Tibial nerve (tissue), 4 donors: ENCODE data around the gene C3orf18. TPM values are rescaled to one million over a fixed set of nuclear protein-coding genes. Genes with fewer than 3 reads are reported as not detected.

ENCODE experiments used
- DNase-seq, 2 donors: peaks; one replicate each; pipeline ENCODE4 v3.0.0-alpha.2; 2019; ENCODE audit warnings: low spot score in 2 of 2
- H3K27ac ChIP-seq, 4 donors: fragments of 200-600 bp; sonication (generic) in 3 of 4; one replicate each; pipeline ENCODE4 v1.5.1; 2017 to 2019; ENCODE audit warnings: mild to moderate bottlenecking in 1 of 4
- H3K27me3 ChIP-seq, 2 donors: fragments of 200-600 bp; sonication (generic) in 1 of 2; one replicate each; pipeline versions ENCODE4 v1.5.1 to v1.6.0; 2017 to 2019
- H3K36me3 ChIP-seq, 3 donors: fragments of 200-600 bp; sonication (generic); one replicate each; pipeline ENCODE4 v1.5.1; 2018 to 2019
- H3K4me1 ChIP-seq, 4 donors: fragments of 200-600 bp; sonication (generic) in 3 of 4; one replicate each; pipeline ENCODE4 v1.5.1; 2017 to 2019
- H3K4me3 ChIP-seq, 4 donors: fragments of 200-600 bp; sonication (generic) in 3 of 4; one replicate each; pipeline ENCODE4 v1.5.1; 2017 to 2019; ENCODE audit warnings: mild to moderate bottlenecking in 1 of 4, moderate library complexity in 1 of 4
- H3K9me3 ChIP-seq, 4 donors: fragments of 200-600 bp; sonication (generic) in 3 of 4; one replicate each; pipeline ENCODE4 v1.5.1; 2017 to 2019
- EP300 ChIP-seq, 2 donors: sonication (generic); formaldehyde crosslinking; IDR thresholded peaks; one replicate each; pipeline ENCODE4 v1.6.1; 2017; ENCODE audit warnings: antibody characterized with exemption in 2 of 2, mild to moderate bottlenecking in 1 of 2
- POLR2A ChIP-seq, 2 donors: fragments of 450-650 bp; IDR thresholded peaks; one replicate each; pipeline ENCODE4 v1.6.1; 2017; ENCODE audit warnings: antibody characterized with exemption in 2 of 2, mild to moderate bottlenecking in 2 of 2, moderate library complexity in 2 of 2
- WGBS, 2 donors: methylation state at CpG; one replicate each; pipeline ENCODE4 v1.1.5; 2018; 5-methylcytosine and 5-hydroxymethylcytosine counted together
- total RNA-seq, 4 donors: library from RNA; depleted of rRNA; stranded (reverse); fragments of >200 nt; gene quantifications; one replicate each; pipeline ENCODE4 v1.1.0, GENCODE V29; 2016
- TF ChIP-seq, protein P1 (sequence below), 5 experiments: fragments of 200-600 bp in 3 of 5; fragments of 450-650 bp in 2 of 5; sonication (generic) in 3 of 5; IDR thresholded peaks; one replicate each; pipeline ENCODE4 v1.5.1; 2016 to 2019; ENCODE audit warnings: antibody characterized with exemption in 5 of 5, mild to moderate bottlenecking in 3 of 5, moderate library complexity in 2 of 5

C3orf18 gene
- total RNA-seq, 4 donors from 2014 or later, result 12.2 to 21.1 (median 19.1) TPM

GRCh38 chr3:50563867-50564266, 3.7 kb downstream of the C3orf18 start:
- no peak overlapping the region for H3K27ac ChIP-seq
- H3K4me1 ChIP-seq, result peaks cover 0 to 27% (median 10%) of the 10 kb centered on the region in 4 donors
- DNase-seq, result no peak
- 69 to 80% methylated on average over 2 of the region's 2 CpGs for WGBS, 2 donors
- no peak overlapping the region for H3K4me3 ChIP-seq
- no peaks in the 10 kb centered on the region for H3K27me3 ChIP-seq
- TF ChIP-seq EP300 (IDR thresholded peaks at IDR 0.05) (no peak), POLR2A (IDR thresholded peaks at IDR 0.05) (no peak)
- TF ChIP-seq, protein P1, sequence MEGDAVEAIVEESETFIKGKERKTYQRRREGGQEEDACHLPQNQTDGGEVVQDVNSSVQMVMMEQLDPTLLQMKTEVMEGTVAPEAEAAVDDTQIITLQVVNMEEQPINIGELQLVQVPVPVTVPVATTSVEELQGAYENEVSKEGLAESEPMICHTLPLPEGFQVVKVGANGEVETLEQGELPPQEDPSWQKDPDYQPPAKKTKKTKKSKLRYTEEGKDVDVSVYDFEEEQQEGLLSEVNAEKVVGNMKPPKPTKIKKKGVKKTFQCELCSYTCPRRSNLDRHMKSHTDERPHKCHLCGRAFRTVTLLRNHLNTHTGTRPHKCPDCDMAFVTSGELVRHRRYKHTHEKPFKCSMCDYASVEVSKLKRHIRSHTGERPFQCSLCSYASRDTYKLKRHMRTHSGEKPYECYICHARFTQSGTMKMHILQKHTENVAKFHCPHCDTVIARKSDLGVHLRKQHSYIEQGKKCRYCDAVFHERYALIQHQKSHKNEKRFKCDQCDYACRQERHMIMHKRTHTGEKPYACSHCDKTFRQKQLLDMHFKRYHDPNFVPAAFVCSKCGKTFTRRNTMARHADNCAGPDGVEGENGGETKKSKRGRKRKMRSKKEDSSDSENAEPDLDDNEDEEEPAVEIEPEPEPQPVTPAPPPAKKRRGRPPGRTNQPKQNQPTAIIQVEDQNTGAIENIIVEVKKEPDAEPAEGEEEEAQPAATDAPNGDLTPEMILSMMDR (IDR thresholded peaks at IDR 0.05), result no peak
- H3K9me3 ChIP-seq, result no peaks in the 10 kb centered on the region
- peaks cover 0 to 60% (median 0%) of the 10 kb centered on the region in 3 donors for H3K36me3 ChIP-seq

- H3K27ac ChIP-seq, result no peak overlapping the region
- no peak overlapping the region for H3K4me3 ChIP-seq
- TF ChIP-seq POLR2A (IDR thresholded peaks at IDR 0.05), result no peak
- no peak for TF ChIP-seq EP300 (IDR thresholded peaks at IDR 0.05)
- TF ChIP-seq, protein P1 (IDR thresholded peaks at IDR 0.05), result no peak
- DNase-seq, result no peak
- H3K27me3 ChIP-seq, result no peaks in the 10 kb centered on the region
- WGBS, 2 donors, result 70 to 77% methylated on average over 2 of the region's 2 CpGs
- H3K9me3 ChIP-seq, result no peaks in the 10 kb centered on the region
- H3K4me1 ChIP-seq, result peaks cover 0 to 17% (median 9%) of the 10 kb centered on the region in 4 donors
- peaks cover 0 to 66% (median 0%) of the 10 kb centered on the region in 3 donors for H3K36me3 ChIP-seq
These were observed 4.7 kb downstream of the C3orf18 start for GRCh38 chr3:50562861-50563260.

DNA sequence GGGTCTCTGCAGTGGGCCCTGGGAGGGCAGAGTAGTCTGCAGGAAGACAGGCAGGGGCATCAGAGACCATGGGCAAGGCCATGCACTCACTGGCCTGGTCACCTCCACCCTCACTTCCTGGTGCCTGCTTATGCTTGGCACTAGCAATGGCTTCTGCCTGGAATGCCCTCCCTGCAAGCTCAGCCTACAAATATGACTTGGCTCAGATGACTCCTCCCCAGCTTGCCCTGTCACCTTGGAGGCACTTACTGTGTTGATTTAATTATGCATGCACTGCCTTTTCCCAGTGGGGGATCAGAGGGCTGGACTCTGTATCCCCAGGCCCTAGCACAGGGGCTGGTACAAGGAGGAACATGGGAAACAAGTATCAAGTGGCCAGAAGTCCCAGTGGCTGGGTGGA, 7.8 kb downstream of the C3orf18 start:
- no peak overlapping the region for H3K4me3 ChIP-seq
- TF ChIP-seq, protein P1 (IDR thresholded peaks at IDR 0.05), result no peak
- no peak for TF ChIP-seq EP300 (IDR thresholded peaks at IDR 0.05)
- TF ChIP-seq POLR2A (IDR thresholded peaks at IDR 0.05), result no peak
- no peaks in the 10 kb centered on the region for H3K4me1 ChIP-seq
- peaks cover 0 to 62% (median 0%) of the 10 kb centered on the region in 3 donors for H3K36me3 ChIP-seq
- no peaks in the 10 kb centered on the region for H3K9me3 ChIP-seq
- H3K27me3 ChIP-seq, result no peaks in the 10 kb centered on the region
- no peak for DNase-seq
- H3K27ac ChIP-seq, result no peak overlapping the region

DNA sequence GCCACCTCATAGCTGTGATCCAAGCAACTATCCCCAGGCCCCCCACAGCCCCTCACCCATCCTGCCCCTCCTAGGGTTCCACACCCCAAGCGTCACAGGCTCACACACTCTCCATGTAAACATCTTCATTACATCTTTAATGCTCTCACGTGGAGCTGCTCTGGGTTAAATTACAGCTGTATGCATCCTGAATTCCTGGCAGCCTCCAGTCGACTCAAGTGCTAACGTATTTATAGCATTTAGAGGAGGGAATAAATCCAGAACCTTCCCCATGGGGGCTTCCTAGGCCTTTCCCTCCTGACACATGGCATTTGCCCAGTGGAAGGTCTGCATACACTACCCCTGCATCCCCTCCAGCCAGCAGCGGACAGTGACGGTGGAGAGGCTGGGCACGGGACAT, 9.6 kb downstream of the C3orf18 start:
- no peak for TF ChIP-seq EP300 (IDR thresholded peaks at IDR 0.05)
- 50 to 53% methylated on average over 7 of the region's 7 CpGs for WGBS, 2 donors
- H3K27me3 ChIP-seq, result no peaks in the 10 kb centered on the region
- no peak for DNase-seq
- H3K4me1 ChIP-seq, result no peaks in the 10 kb centered on the region
- no peak overlapping the region for H3K4me3 ChIP-seq
- no peaks in the 10 kb centered on the region for H3K9me3 ChIP-seq
- H3K36me3 ChIP-seq, result peaks cover 0 to 44% (median 0%) of the 10 kb centered on the region in 3 donors
- no peak overlapping the region for H3K27ac ChIP-seq

GRCh38 chr3:50557106-50557505, 10.4 kb downstream of the C3orf18 start:
- H3K4me3 ChIP-seq, result no peak overlapping the region
- H3K27ac ChIP-seq, result no peak overlapping the region
- H3K36me3 ChIP-seq, result peaks cover 0 to 36% (median 0%) of the 10 kb centered on the region in 3 donors
- H3K4me1 ChIP-seq, result no peaks in the 10 kb centered on the region
- H3K9me3 ChIP-seq, result no peaks in the 10 kb centered on the region
- no peaks in the 10 kb centered on the region for H3K27me3 ChIP-seq
- DNase-seq, result no peak
- TF ChIP-seq POLR2A (IDR thresholded peaks at IDR 0.05) (no peak), EP300 (IDR thresholded peaks at IDR 0.05) (no peak)
- TF ChIP-seq, protein P1 (IDR thresholded peaks at IDR 0.05), result no peak
- WGBS, 2 donors, result 54 to 67% methylated on average over 7 to 8 of the region's 8 CpGs

- H3K27me3 ChIP-seq, result no peaks in the 10 kb centered on the region
- DNase-seq, result no peak
- TF ChIP-seq EP300 (IDR thresholded peaks at IDR 0.05), result no peak
- no peak for TF ChIP-seq POLR2A (IDR thresholded peaks at IDR 0.05)
- TF ChIP-seq, protein P1 (IDR thresholded peaks at IDR 0.05), result no peak
- H3K4me3 ChIP-seq, result no peak overlapping the region
- 68 to 74% methylated on average over 5 of the region's 5 CpGs for WGBS, 2 donors
- no peaks in the 10 kb centered on the region for H3K9me3 ChIP-seq
- no peak overlapping the region for H3K27ac ChIP-seq
- H3K36me3 ChIP-seq, result peaks cover 0 to 11% (median 0%) of the 10 kb centered on the region in 3 donors
- no peaks in the 10 kb centered on the region for H3K4me1 ChIP-seq
These were observed 13.0 kb downstream of the C3orf18 start for GRCh38 chr3:50554553-50554952.
